Endothelial cell (in vitro differentiated cells): ENCODE data around the gene APOBEC3F. TPM values are rescaled to one million over a fixed set of nuclear protein-coding genes. Genes with fewer than 3 reads are reported as not detected.

Source experiments
- DNase-seq: peaks from one replicate; pipeline ENCODE4 v3.0.0; 2021; ENCODE audit warnings: low spot score
- H3K27ac Mint-ChIP-seq: one replicate; pipeline ENCODE4 v1.8.0; 2021; ENCODE audit warnings: mixed read lengths, inconsistent platforms; ENCODE audit not compliant: unreplicated experiment
- H3K27me3 Mint-ChIP-seq: one replicate; pipeline ENCODE4 v1.8.0; 2021; ENCODE audit warnings: mild to moderate bottlenecking, moderate library complexity, mixed read lengths, inconsistent platforms; ENCODE audit not compliant: unreplicated experiment
- H3K36me3 Mint-ChIP-seq: one replicate; pipeline ENCODE4 v1.8.0; 2021; ENCODE audit warnings: mild to moderate bottlenecking, low read depth, mixed read lengths, inconsistent platforms; ENCODE audit not compliant: unreplicated experiment
- H3K4me1 Mint-ChIP-seq: one replicate; pipeline ENCODE4 v1.8.0; 2021; ENCODE audit warnings: mild to moderate bottlenecking, mixed read lengths, inconsistent platforms; ENCODE audit not compliant: unreplicated experiment
- H3K4me3 Mint-ChIP-seq: one replicate; pipeline ENCODE4 v1.8.0; 2021; ENCODE audit warnings: mild to moderate bottlenecking, mixed read lengths, inconsistent platforms; ENCODE audit not compliant: unreplicated experiment
- H3K9me3 Mint-ChIP-seq: one replicate; pipeline ENCODE4 v1.8.0; 2021; ENCODE audit warnings: mixed read lengths, inconsistent platforms; ENCODE audit not compliant: unreplicated experiment
- total RNA-seq: library from RNA; stranded (reverse); fragmentation: NEBNext Ultra II Directional; extraction: Animal tissue kit (Norgen Biotek cat#: 25700); gene quantifications from one replicate; pipeline ENCODE4 v1.2.1, GENCODE V29; 2021; ENCODE audit not compliant: unreplicated experiment
- TF ChIP-seq, protein P1 (sequence below): fragments of 200-600 bp; sonication (generic); IDR thresholded peaks from one replicate; pipeline ENCODE4 v1.5.0; 2021; ENCODE audit warnings: antibody characterized with exemption; ENCODE audit not compliant: unreplicated experiment

Gene APOBEC3F
- total RNA-seq, 1 donor from 2014 or later, result 21.1 TPM

DNA sequence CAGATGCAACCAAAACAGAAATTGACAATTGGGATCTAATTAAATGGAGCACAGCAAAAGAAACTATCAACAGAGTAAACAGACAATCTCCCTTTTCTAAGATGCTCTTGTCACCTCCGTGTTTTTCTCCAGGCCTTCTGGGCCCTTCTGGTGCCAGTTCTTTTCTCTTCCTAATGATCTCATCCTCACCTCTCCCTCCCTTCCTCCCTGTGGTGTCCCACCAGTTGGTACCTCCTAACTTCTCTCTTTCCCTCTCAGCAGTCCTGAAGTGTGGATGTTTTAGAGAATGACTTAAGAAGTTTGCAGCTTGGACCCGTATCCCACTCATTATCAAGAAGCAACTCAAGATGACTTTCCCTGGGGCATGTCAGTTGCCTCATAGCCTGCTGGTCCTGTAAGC is 62.8 kb downstream of the APOBEC3F start:
- H3K27ac Mint-ChIP-seq, result no peak overlapping the region
- H3K4me3 Mint-ChIP-seq, result no peak overlapping the region
- no peaks in the 10 kb centered on the region for H3K4me1 Mint-ChIP-seq

More for the DNA sequence above, 62.8 kb downstream of the APOBEC3F start:
- Mint-ChIP-seq H3K36me3 (no peaks in the 10 kb centered on the region), H3K9me3 (no peaks in the 10 kb centered on the region), H3K27me3 (peaks cover 2% of the 10 kb centered on the region)
- TF ChIP-seq, protein P1, sequence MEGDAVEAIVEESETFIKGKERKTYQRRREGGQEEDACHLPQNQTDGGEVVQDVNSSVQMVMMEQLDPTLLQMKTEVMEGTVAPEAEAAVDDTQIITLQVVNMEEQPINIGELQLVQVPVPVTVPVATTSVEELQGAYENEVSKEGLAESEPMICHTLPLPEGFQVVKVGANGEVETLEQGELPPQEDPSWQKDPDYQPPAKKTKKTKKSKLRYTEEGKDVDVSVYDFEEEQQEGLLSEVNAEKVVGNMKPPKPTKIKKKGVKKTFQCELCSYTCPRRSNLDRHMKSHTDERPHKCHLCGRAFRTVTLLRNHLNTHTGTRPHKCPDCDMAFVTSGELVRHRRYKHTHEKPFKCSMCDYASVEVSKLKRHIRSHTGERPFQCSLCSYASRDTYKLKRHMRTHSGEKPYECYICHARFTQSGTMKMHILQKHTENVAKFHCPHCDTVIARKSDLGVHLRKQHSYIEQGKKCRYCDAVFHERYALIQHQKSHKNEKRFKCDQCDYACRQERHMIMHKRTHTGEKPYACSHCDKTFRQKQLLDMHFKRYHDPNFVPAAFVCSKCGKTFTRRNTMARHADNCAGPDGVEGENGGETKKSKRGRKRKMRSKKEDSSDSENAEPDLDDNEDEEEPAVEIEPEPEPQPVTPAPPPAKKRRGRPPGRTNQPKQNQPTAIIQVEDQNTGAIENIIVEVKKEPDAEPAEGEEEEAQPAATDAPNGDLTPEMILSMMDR, result no peak
- DNase-seq, result no peak

Other genes starting within 250 kb of the APOBEC3F start
- gene DNAL4, start 246.7 kb upstream of the APOBEC3F start, total RNA-seq, result 20.2 TPM
- 0.62 TPM for gene NPTXR, start 196.8 kb upstream of the APOBEC3F start, total RNA-seq
- gene CBX6, start 168.6 kb upstream of the APOBEC3F start, total RNA-seq, result 11.0 TPM
- not detected for gene APOBEC3A, start 83.3 kb upstream of the APOBEC3F start, total RNA-seq
- gene APOBEC3B, start 58.5 kb upstream of the APOBEC3F start, total RNA-seq, result 1.0 TPM
- 10.9 TPM for gene APOBEC3C, start 26.6 kb upstream of the APOBEC3F start, total RNA-seq
- gene APOBEC3D, start 19.7 kb upstream of the APOBEC3F start, total RNA-seq, result 6.5 TPM
- gene APOBEC3G, start 36.4 kb downstream of the APOBEC3F start, total RNA-seq, result 9.0 TPM
- not detected for gene APOBEC3H, start 56.4 kb downstream of the APOBEC3F start, total RNA-seq
- 3.5 TPM for gene CBX7, start 111.8 kb downstream of the APOBEC3F start, total RNA-seq
- 53.4 TPM for gene PDGFB, start 204.1 kb downstream of the APOBEC3F start, total RNA-seq